HFF-Myc (cell line): ENCODE results near the gene IFITM2.
"Not testable (repeated sequence)": the region's sequence is repeated elsewhere in the genome, so short reads cannot be mapped to it uniquely, and the experiment has no call there.

ENCODE experiments used
- DNase-seq: peaks from one replicate; pipeline ENCODE4 v3.0.0-alpha.2; 2011; ENCODE audit warnings: low read depth; ENCODE audit errors: extremely low read depth
- H3K4me3 ChIP-seq: replicated peaks from 2 replicates; pipeline ENCODE4 v1.5.1; 2011; ENCODE audit warnings: low read depth, mild to moderate bottlenecking, control low read depth, low read length
- CTCF ChIP-seq: IDR thresholded peaks from 2 replicates; pipeline ENCODE4 v1.5.1; 2012; ENCODE audit warnings: mild to moderate bottlenecking, low read depth, low read length, control low read depth; ENCODE audit errors: missing control alignments

Gene IFITM2

GRCh38 chr11:344836-345578 is 37.4 kb downstream of the IFITM2 start:
- no peak overlapping the region for H3K4me3 ChIP-seq
- TF ChIP-seq CTCF, result no peak
- DNase-seq, result no peak

- TF ChIP-seq CTCF, result no peak
- DNase-seq, result no peak
- no peak overlapping the region for H3K4me3 ChIP-seq
Measured at GRCh38 chr11:346529-346928, 38.9 kb downstream of the IFITM2 start.

GRCh38 chr11:349270-349954 is 41.8 kb downstream of the IFITM2 start:
- DNase-seq, H3K4me3 ChIP-seq: not testable (repeated sequence)

- DNase-seq, H3K4me3 ChIP-seq: not testable (repeated sequence)
Measured at GRCh38 chr11:350033-350722, 42.6 kb downstream of the IFITM2 start.

GRCh38 chr11:350723-351255 is 43.2 kb downstream of the IFITM2 start:
- no peak for TF ChIP-seq CTCF
- no peak for DNase-seq
- no peak overlapping the region for H3K4me3 ChIP-seq

- DNase-seq, result no peak
- no peak for TF ChIP-seq CTCF
- no peak overlapping the region for H3K4me3 ChIP-seq
Measured at GRCh38 chr11:351411-351810, 43.8 kb downstream of the IFITM2 start.

- no peak for TF ChIP-seq CTCF
- no peak overlapping the region for H3K4me3 ChIP-seq
- DNase-seq, result no peak
Measured at GRCh38 chr11:352456-353031, 44.9 kb downstream of the IFITM2 start.
